Measurements from ENCODE around the gene DGKH. TPM values are rescaled to one million over a fixed set of nuclear protein-coding genes. Genes with fewer than 3 reads are reported as not detected.

Gene DGKH
- total RNA-seq, 1 donor: 8.7 TPM

- Histone ChIP-seq H3K4me2 (ENCODE audit: insufficient read depth, low read length) (no peak overlapping the region), H4K20me1 (ENCODE audit: insufficient read depth, low read length) (no peaks in the 10 kb centered on the region), H3K9me3 (ENCODE audit: low read depth, low read length) (no peaks in the 10 kb centered on the region), H3K27me3 (ENCODE audit: insufficient read depth, low read length) (no peaks in the 10 kb centered on the region), H3K79me2 (ENCODE audit: insufficient read depth, low read length) (no peaks in the 10 kb centered on the region), H3K27ac (ENCODE audit: low read depth, low read length) (no peak overlapping the region), H3K4me3 (ENCODE audit: insufficient read depth, low read length) (no peak overlapping the region), H3K4me1 (ENCODE audit: insufficient read depth, low read length) (no peaks in the 10 kb centered on the region), H2AFZ (ENCODE audit: low read length) (peak overlapping the region; percentile 7), H3K36me3 (ENCODE audit: insufficient read depth, low read length) (no peaks in the 10 kb centered on the region)
- no peak for DNase-seq (ENCODE audit: insufficient read length, low spot score, missing footprints)
- no peak for TF ChIP-seq CTCF (IDR thresholded peaks at IDR 0.05; ENCODE audit: extremely low read depth, low read depth, low read length)
These were observed 207.4 kb downstream of the DGKH start for GRCh38 chr13:42255886-42256285.

GRCh38 chr13:42258747-42259146, 210.3 kb downstream of the DGKH start:
- H3K4me3 ChIP-seq (ENCODE audit: insufficient read depth, low read length): no peak overlapping the region
- no peak for DNase-seq (ENCODE audit: insufficient read length, low spot score, missing footprints)
- no peak overlapping the region for H3K27ac ChIP-seq (ENCODE audit: low read depth, low read length)
- no peak overlapping the region for H3K4me2 ChIP-seq (ENCODE audit: insufficient read depth, low read length)
- H3K9me3 ChIP-seq (ENCODE audit: low read depth, low read length): no peaks in the 10 kb centered on the region
- no peaks in the 10 kb centered on the region for H4K20me1 ChIP-seq (ENCODE audit: insufficient read depth, low read length)
- no peaks in the 10 kb centered on the region for H3K27me3 ChIP-seq (ENCODE audit: insufficient read depth, low read length)
- no peak overlapping the region for H2AFZ ChIP-seq (ENCODE audit: low read length)
- H3K79me2 ChIP-seq (ENCODE audit: insufficient read depth, low read length): no peaks in the 10 kb centered on the region
- no peaks in the 10 kb centered on the region for H3K4me1 ChIP-seq (ENCODE audit: insufficient read depth, low read length)
- no peaks in the 10 kb centered on the region for H3K36me3 ChIP-seq (ENCODE audit: insufficient read depth, low read length)
- no peak for TF ChIP-seq CTCF (IDR thresholded peaks at IDR 0.05; ENCODE audit: extremely low read depth, low read depth, low read length)

GRCh38 chr13:42259515-42259914, 211.1 kb downstream of the DGKH start:
- Histone ChIP-seq H3K4me1 (ENCODE audit: insufficient read depth, low read length) (no peaks in the 10 kb centered on the region), H3K9me3 (ENCODE audit: low read depth, low read length) (no peaks in the 10 kb centered on the region), H3K79me2 (ENCODE audit: insufficient read depth, low read length) (no peaks in the 10 kb centered on the region), H3K4me2 (ENCODE audit: insufficient read depth, low read length) (no peak overlapping the region), H3K4me3 (ENCODE audit: insufficient read depth, low read length) (no peak overlapping the region), H4K20me1 (ENCODE audit: insufficient read depth, low read length) (no peaks in the 10 kb centered on the region), H2AFZ (ENCODE audit: low read length) (no peak overlapping the region), H3K27ac (ENCODE audit: low read depth, low read length) (no peak overlapping the region), H3K36me3 (ENCODE audit: insufficient read depth, low read length) (no peaks in the 10 kb centered on the region), H3K27me3 (ENCODE audit: insufficient read depth, low read length) (no peaks in the 10 kb centered on the region)
- no peak for TF ChIP-seq CTCF (IDR thresholded peaks at IDR 0.05; ENCODE audit: extremely low read depth, low read depth, low read length)
- no peak for DNase-seq (ENCODE audit: insufficient read length, low spot score, missing footprints)

- no peaks in the 10 kb centered on the region for H3K9me3 ChIP-seq (ENCODE audit: low read depth, low read length)
- no peak overlapping the region for H3K4me3 ChIP-seq (ENCODE audit: insufficient read depth, low read length)
- H2AFZ ChIP-seq (ENCODE audit: low read length): no peak overlapping the region
- no peak for TF ChIP-seq CTCF (IDR thresholded peaks at IDR 0.05; ENCODE audit: extremely low read depth, low read depth, low read length)
- H3K4me1 ChIP-seq (ENCODE audit: insufficient read depth, low read length): peaks cover 3% of the 10 kb centered on the region
- H3K27ac ChIP-seq (ENCODE audit: low read depth, low read length): no peak overlapping the region
- H4K20me1 ChIP-seq (ENCODE audit: insufficient read depth, low read length): no peaks in the 10 kb centered on the region
- H3K79me2 ChIP-seq (ENCODE audit: insufficient read depth, low read length): no peaks in the 10 kb centered on the region
- no peaks in the 10 kb centered on the region for H3K27me3 ChIP-seq (ENCODE audit: insufficient read depth, low read length)
- no peak overlapping the region for H3K4me2 ChIP-seq (ENCODE audit: insufficient read depth, low read length)
- H3K36me3 ChIP-seq (ENCODE audit: insufficient read depth, low read length): no peaks in the 10 kb centered on the region
- DNase-seq (ENCODE audit: insufficient read length, low spot score, missing footprints): no peak
These were observed 212.6 kb downstream of the DGKH start for GRCh38 chr13:42260903-42261654.
